K562 (cell line): ENCODE results near the gene NRXN2. TPM values are rescaled to one million over a fixed set of nuclear protein-coding genes. Genes with fewer than 3 reads are reported as not detected.

ENCODE experiments used
- ATAC-seq: fragments of 200-7000 bp; cut with Tn5 transposase; 3 replicates; pipeline ENCODE4 v1.9.1; 2020; ENCODE audit warnings: moderate library complexity
- BruUV-seq: library from RNA; stranded (reverse); fragments of 400-500 nt; replicated peaks from 2 replicates; lab custom pipeline; 2021; lab: Mats Ljungman, UMichigan
- CTCF ChIA-PET: fragments of 300-600 bp; formaldehyde crosslinking; extraction: SDS; loops from one replicate; lab custom pipeline; 2021; ENCODE audit warnings: low intra/inter-chr PET ratio; lab: Yijun Ruan, JAX
- POLR2A ChIA-PET: fragments of 300-600, 350-650 bp; sonication (Branson Sonifier 250); formaldehyde crosslinking; extraction: SDS; loops from one replicate; lab custom pipeline; 2021; ENCODE audit warnings: antibody characterized with exemption, inconsistent platforms; lab: Yijun Ruan, JAX
- DNase-seq, 4 experiments: peaks; one replicate each; pipeline versions ENCODE4 v3.0.0 to v3.0.0-alpha.2; 2011 to 2018; ENCODE audit warnings: low spot score in 3 of 4, mixed read lengths in 3 of 4; ENCODE audit errors: extremely low read depth in 1 of 4
- FAIRE-seq: peaks from 2 replicates; lab custom pipeline; 2011; peaks lifted over from hg19 to GRCh38; lab: Jason Lieb, UNC
- H2AFZ ChIP-seq: 2 replicates; pipeline ENCODE4 v1.6.0; 2011; ENCODE audit warnings: low read depth, low read length, control low read depth, inconsistent platforms
- H3K27ac ChIP-seq: fragments of 200-600 bp; 3 replicates; pipeline ENCODE4 v1.8.0; 2011; ENCODE audit warnings: low read depth, mild to moderate bottlenecking, control low read depth, inconsistent platforms, low read length, moderate library complexity, mixed read lengths; ENCODE audit errors: extremely low read depth
- H3K27me3 ChIP-seq, 2 experiments: fragments of 300-600 bp in 1 of 2; 2 replicates in 1 of 2; 3 replicates in 1 of 2; pipeline versions ENCODE4 v1.6.0 to v1.8.0; 2011; ENCODE audit warnings: inconsistent platforms in 2 of 2, low read length in 2 of 2, mild to moderate bottlenecking in 1 of 2, mixed read lengths in 1 of 2, moderate library complexity in 1 of 2; ENCODE audit not compliant: control insufficient read depth in 2 of 2, insufficient read depth in 2 of 2
- H3K36me3 ChIP-seq: fragments of 300-600 bp; 3 replicates; pipeline ENCODE4 v1.8.0; 2011; ENCODE audit warnings: mild to moderate bottlenecking, low read length, inconsistent platforms; ENCODE audit not compliant: control insufficient read depth, insufficient read depth
- H3K4me1 ChIP-seq, 2 experiments: fragments of 200-600 bp in 1 of 2; replicated peaks in 1 of 2; 2 replicates in 1 of 2; 3 replicates in 1 of 2; pipeline versions ENCODE4 v1.5.1 to v1.8.0; 2011; ENCODE audit warnings: inconsistent platforms in 2 of 2, low read length in 2 of 2, mild to moderate bottlenecking in 1 of 2, mixed read lengths in 1 of 2, moderate library complexity in 1 of 2; ENCODE audit not compliant: control insufficient read depth in 2 of 2, insufficient read depth in 2 of 2
- H3K4me2 ChIP-seq: 2 replicates; pipeline ENCODE4 v1.6.1; 2011; ENCODE audit warnings: low read length, control low read depth, inconsistent platforms, mixed read lengths; ENCODE audit not compliant: insufficient read depth
- H3K4me3 ChIP-seq: fragments of 200-600 bp; sonication (generic), shearing (Covaris generic); 2 replicates; pipeline ENCODE4 v1.5.1; 2016; ENCODE audit warnings: control low read depth, inconsistent platforms
- H3K79me2 ChIP-seq: fragments of 200-600 bp; 3 replicates; pipeline ENCODE4 v1.8.0; 2011; ENCODE audit warnings: low read length, inconsistent platforms; ENCODE audit not compliant: control insufficient read depth, insufficient read depth
- H3K9ac ChIP-seq, 2 experiments: 2 replicates each; pipeline versions ENCODE4 v1.6.0 to v1.6.1; 2011; ENCODE audit warnings: low read depth in 2 of 2, low read length in 2 of 2, control low read depth in 1 of 2, inconsistent platforms in 1 of 2, mild to moderate bottlenecking in 1 of 2, mixed read lengths in 1 of 2; ENCODE audit not compliant: insufficient read depth in 1 of 2
- H3K9me1 ChIP-seq: one replicate; pipeline ENCODE4 v1.6.0; 2011; ENCODE audit warnings: inconsistent platforms, mild to moderate bottlenecking, low read length, moderate library complexity; ENCODE audit not compliant: control insufficient read depth, insufficient read depth
- H3K9me3 ChIP-seq: replicated peaks from 2 replicates; pipeline ENCODE4 v1.5.1; 2011; ENCODE audit warnings: low read depth, low read length, inconsistent platforms; ENCODE audit not compliant: control insufficient read depth, insufficient read depth
- H4K20me1 ChIP-seq: replicated peaks from 2 replicates; pipeline ENCODE4 v1.6.1; 2011; ENCODE audit warnings: low read length, inconsistent platforms, mixed read lengths; ENCODE audit not compliant: control insufficient read depth, insufficient read depth
- ARID2 ChIP-seq: fragments of 450-650 bp; IDR thresholded peaks from 2 replicates; pipeline ENCODE4 v1.6.1; 2017; ENCODE audit warnings: antibody characterized with exemption, mild to moderate bottlenecking
- RBM17 ChIP-seq: fragments of 200-400 bp; formaldehyde crosslinking; IDR thresholded peaks from 2 replicates; pipeline ENCODE4 v1.6.1; 2017; ENCODE audit warnings: low read depth, mild to moderate bottlenecking, low read length, borderline replicate concordance
- ZNF23 ChIP-seq: fragments of 250-450 bp; sonication (Bioruptor Pico); IDR thresholded peaks from 2 replicates; pipeline ENCODE4 v1.4.0; 2020; ENCODE audit warnings: mild to moderate bottlenecking
- WGBS: fragments of 100-300 bp; shearing (Covaris generic); methylation state at CpG from one replicate; pipeline ENCODE4 v1.1.6; 2016; ENCODE audit warnings: low coverage, mixed read lengths; ENCODE audit not compliant: insufficient coverage; ENCODE audit errors: missing lambda C conversion rate; 5-methylcytosine and 5-hydroxymethylcytosine counted together
- in situ Hi-C: fragments of 300-500 bp; cut with MboI; formaldehyde crosslinking; loops from 4 replicates; pipeline ENCODE4 v1.15.0; 2018; ENCODE audit warnings: inconsistent platforms, mixed read lengths
- intact Hi-C: fragments of 100-400 bp; cut with micrococcal nuclease; formaldehyde crosslinking; loops from 2 replicates; pipeline ENCODE4 v1.14.2; 2022
- polyA plus RNA-seq, 8 experiments: library from polyadenylated mRNA; depleted of rRNA in 4 of 8; stranded (reverse) in 5 of 8; unstranded in 3 of 8; fragments of >200 nt; fragmentation: Nextera tagmentation in 2 of 8; fragmentation: Illumina TruSeq in 1 of 8; extraction: Ambion mirVana in 2 of 8; extraction: Trizol in 1 of 8; gene quantifications; 2 replicates each; pipeline versions ENCODE4 v1.2.1 to v1.2.3, GENCODE V29; 2011 to 2014; ENCODE audit warnings: inconsistent platforms in 1 of 8, missing spikeins in 1 of 8
- total RNA-seq, 7 experiments: library from RNA; depleted of rRNA in 6 of 7; stranded (reverse); fragments of >200 nt in 6 of 7; fragmentation: Illumina TruSeq in 2 of 7; extraction: Trizol in 2 of 7; gene quantifications; 2 replicates each; pipeline versions ENCODE4 v1.2.1 to v1.2.3, GENCODE V29; 2011 to 2021; ENCODE audit warnings: low replicate concordance in 1 of 7
- TF ChIP-seq, protein P1 (sequence below): fragments of 250-450 bp; sonication (Bioruptor Pico); IDR thresholded peaks from 2 replicates; pipeline ENCODE4 v1.4.0; 2020

The NRXN2 gene
- total and polyA plus RNA-seq, 9 of the 15 experiments (the other 6 are each of a cell fraction or from before 2014, with no cell fraction given), result 0.07 to 0.47 (median 0.15) TPM; not detected in 4

DNA sequence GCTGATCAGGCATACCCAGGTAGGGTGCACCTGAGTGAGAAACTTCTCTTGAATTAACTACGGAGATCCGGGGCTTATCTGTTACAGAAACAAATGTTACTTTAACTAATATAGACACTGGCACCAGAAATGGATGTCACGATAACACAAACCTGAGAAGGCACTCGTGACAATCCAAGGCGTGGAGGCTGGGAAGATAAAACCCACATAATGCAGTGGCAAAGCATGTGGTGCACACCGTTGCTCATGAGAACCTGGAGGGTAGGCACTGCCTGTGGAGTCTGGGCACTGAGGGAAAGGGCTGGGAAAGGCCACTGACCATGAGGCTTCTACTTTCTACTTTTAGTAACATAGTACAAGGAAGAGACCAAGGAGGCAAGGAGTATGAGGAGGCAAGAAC is 109.3 kb downstream of the NRXN2 start:
- no peaks in the 10 kb centered on the region for H3K9me3 ChIP-seq
- POLR2A ChIA-PET, result no interaction called here
- H3K27ac ChIP-seq, result no peak overlapping the region
- H3K4me1 ChIP-seq, result peaks cover 0 to 5% of the 10 kb centered on the region in 2 experiments; a peak in 1 of 5 replicates
- CTCF ChIA-PET, result no interaction called here
- no peaks in the 10 kb centered on the region for H3K79me2 ChIP-seq
- no peak for TF ChIP-seq ARID2
- TF ChIP-seq ZNF23 (CRISPR knock-in tag), result no peak
- no peak for TF ChIP-seq RBM17
- TF ChIP-seq, protein P1, sequence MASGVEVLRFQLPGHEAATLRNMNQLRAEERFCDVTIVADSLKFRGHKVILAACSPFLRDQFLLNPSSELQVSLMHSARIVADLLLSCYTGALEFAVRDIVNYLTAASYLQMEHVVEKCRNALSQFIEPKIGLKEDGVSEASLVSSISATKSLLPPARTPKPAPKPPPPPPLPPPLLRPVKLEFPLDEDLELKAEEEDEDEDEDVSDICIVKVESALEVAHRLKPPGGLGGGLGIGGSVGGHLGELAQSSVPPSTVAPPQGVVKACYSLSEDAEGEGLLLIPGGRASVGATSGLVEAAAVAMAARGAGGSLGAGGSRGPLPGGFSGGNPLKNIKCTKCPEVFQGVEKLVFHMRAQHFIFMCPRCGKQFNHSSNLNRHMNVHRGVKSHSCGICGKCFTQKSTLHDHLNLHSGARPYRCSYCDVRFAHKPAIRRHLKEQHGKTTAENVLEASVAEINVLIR (CRISPR knock-in tag), result no peak
- TF ChIP-seq, all 486 proteins: peak for 0
- Histone ChIP-seq H3K4me2 (no peak overlapping the region), H2AFZ (no peak overlapping the region), H3K27me3 (peaks cover 3 to 45% of the 10 kb centered on the region in 2 experiments; a peak in 2 of 5 replicates), H3K9me1 (no peaks in the 10 kb centered on the region), H3K36me3 (no peaks in the 10 kb centered on the region), H3K9ac (no peak overlapping the region), H4K20me1 (peaks cover 4% of the 10 kb centered on the region; the same call in 1 of the 2 replicates), H3K4me3 (no peak overlapping the region)
- in situ Hi-C loops (no loop called here), intact Hi-C loops (no loop called here)
- no peak for DNase-seq
- BruUV-seq, result no TSS peak
- 0% methylated on average over 6 of the region's 6 CpGs for WGBS
- no peak for FAIRE-seq
- ATAC-seq, result no peak
